ES-I3 (cell line): ENCODE results near the gene VSIG10L.
A peak's percentile ranks its signal among the peaks of the same experiment; 100 is the strongest.

ENCODE experiments used
- H3K36me3 ChIP-seq: 2 replicates; pipeline ENCODE4 v1.6.1; 2013; ENCODE audit warnings: mild to moderate bottlenecking, low read length, control low read depth, moderate library complexity; ENCODE audit not compliant: insufficient read depth
- H3K4me1 ChIP-seq: 2 replicates; pipeline ENCODE4 v1.6.1; 2013; ENCODE audit warnings: mild to moderate bottlenecking, control low read depth, low read length; ENCODE audit not compliant: insufficient read depth
- H3K9ac ChIP-seq: 2 replicates; pipeline ENCODE4 v1.6.1; 2013; ENCODE audit warnings: low read depth, mild to moderate bottlenecking, low read length, moderate library complexity
- H3K9me3 ChIP-seq: 2 replicates; pipeline ENCODE4 v1.6.1; 2013; ENCODE audit warnings: mild to moderate bottlenecking, low read length, moderate library complexity; ENCODE audit not compliant: control insufficient read depth, insufficient read depth

The VSIG10L gene

GRCh38 chr19:51368366-51369282 lies 26.7 kb upstream of the VSIG10L start, which contains the start of gene CLDND2:
Gene CLDND2, minus strand, starts transcription at chr19:51369003. Its CDS starts 426 bp downstream, at chr19:51368577.
- no peaks in the 10 kb centered on the region for H3K36me3 ChIP-seq
- H3K9ac ChIP-seq = peak within 1 kb of the TSS; percentile 74
- no peaks in the 10 kb centered on the region for H3K9me3 ChIP-seq
- H3K4me1 ChIP-seq = peaks cover 9% of the 10 kb centered on the region; the same call in 1 of the 2 replicates

- Histone ChIP-seq H3K9ac (peak overlapping the region; percentile 76), H3K4me1 (peaks cover 10% of the 10 kb centered on the region; the same call in 1 of the 2 replicates)
These were observed 25.8 kb upstream of the VSIG10L start for GRCh38 chr19:51367565-51368365.

GRCh38 chr19:51367255-51367564 lies 25.3 kb upstream of the VSIG10L start:
- Histone ChIP-seq H3K4me1 (peaks cover 12% of the 10 kb centered on the region; the same call in 1 of the 2 replicates), H3K9ac (peak overlapping the region; percentile 76), H3K9me3 (no peaks in the 10 kb centered on the region), H3K36me3 (no peaks in the 10 kb centered on the region)

More at GRCh38 chr19:51367565-51368365, 25.8 kb upstream of the VSIG10L start:
- Histone ChIP-seq H3K36me3 (no peaks in the 10 kb centered on the region), H3K9me3 (no peaks in the 10 kb centered on the region)

- H3K9ac ChIP-seq = peak overlapping the region; percentile 76
- no peaks in the 10 kb centered on the region for H3K36me3 ChIP-seq
- peaks cover 12% of the 10 kb centered on the region; the same call in 1 of the 2 replicates for H3K4me1 ChIP-seq
- H3K9me3 ChIP-seq = no peaks in the 10 kb centered on the region
These were observed 24.7 kb upstream of the VSIG10L start for GRCh38 chr19:51366389-51367254.

GRCh38 chr19:51365965-51366388 lies 24.0 kb upstream of the VSIG10L start, which contains the start of gene ETFB:
Gene ETFB, minus strand, starts transcription at chr19:51366388. Its CDS starts 62 bp downstream, at chr19:51366326.
- Histone ChIP-seq H3K9ac (peak within 1 kb of the TSS; percentile 89), H3K36me3 (no peaks in the 10 kb centered on the region), H3K4me1 (peaks cover 12% of the 10 kb centered on the region; the same call in 1 of the 2 replicates), H3K9me3 (no peaks in the 10 kb centered on the region)

GRCh38 chr19:51365211-51365964 lies 23.4 kb upstream of the VSIG10L start:
- no peaks in the 10 kb centered on the region for H3K36me3 ChIP-seq
- peak overlapping the region; percentile 89 for H3K9ac ChIP-seq
- H3K4me1 ChIP-seq = peaks cover 12% of the 10 kb centered on the region; the same call in 1 of the 2 replicates
- H3K9me3 ChIP-seq = no peaks in the 10 kb centered on the region

GRCh38 chr19:51364200-51365106 lies 22.5 kb upstream of the VSIG10L start:
- Histone ChIP-seq H3K4me1 (peaks cover 12% of the 10 kb centered on the region; the same call in 1 of the 2 replicates), H3K9me3 (no peaks in the 10 kb centered on the region), H3K9ac (no peak overlapping the region), H3K36me3 (no peaks in the 10 kb centered on the region)

- no peaks in the 10 kb centered on the region for H3K9me3 ChIP-seq
These were observed 19.3 kb upstream of the VSIG10L start for GRCh38 chr19:51361239-51361638.

GRCh38 chr19:51359294-51359693 lies 17.4 kb upstream of the VSIG10L start:
- H3K4me1 ChIP-seq = peaks cover 9% of the 10 kb centered on the region; the same call in 1 of the 2 replicates
- H3K9me3 ChIP-seq = no peaks in the 10 kb centered on the region
- H3K9ac ChIP-seq = no peak overlapping the region
- H3K36me3 ChIP-seq = no peaks in the 10 kb centered on the region

More at GRCh38 chr19:51361239-51361638, 19.3 kb upstream of the VSIG10L start:
- H3K4me1 ChIP-seq = peaks cover 6% of the 10 kb centered on the region; the same call in 1 of the 2 replicates
- H3K9ac ChIP-seq = no peak overlapping the region
- H3K36me3 ChIP-seq = no peaks in the 10 kb centered on the region

- H3K36me3 ChIP-seq = no peaks in the 10 kb centered on the region
- H3K4me1 ChIP-seq = peaks cover 12% of the 10 kb centered on the region; the same call in 1 of the 2 replicates
- H3K9ac ChIP-seq = no peak overlapping the region
- no peaks in the 10 kb centered on the region for H3K9me3 ChIP-seq
These were observed 16.0 kb upstream of the VSIG10L start for GRCh38 chr19:51357952-51358351.

- Histone ChIP-seq H3K9me3 (no peaks in the 10 kb centered on the region), H3K9ac (no peak overlapping the region), H3K4me1 (peaks cover 9% of the 10 kb centered on the region; the same call in 1 of the 2 replicates), H3K36me3 (no peaks in the 10 kb centered on the region)
These were observed 14.3 kb upstream of the VSIG10L start for GRCh38 chr19:51356159-51356801.

GRCh38 chr19:51354742-51355148 lies 12.8 kb upstream of the VSIG10L start:
- no peaks in the 10 kb centered on the region for H3K9me3 ChIP-seq
- peaks cover 9% of the 10 kb centered on the region; the same call in 1 of the 2 replicates for H3K4me1 ChIP-seq
- no peak overlapping the region; the same call in 1 of the 2 replicates for H3K9ac ChIP-seq
- H3K36me3 ChIP-seq = peaks cover 6% of the 10 kb centered on the region
